LNCaP clone FGC (cell line): ENCODE measurements around the gene XRRA1.

Source experiments
- DNase-seq: peaks from one replicate; pipeline ENCODE4 v3.0.0-alpha.2; 2011; ENCODE audit warnings: low read depth
- H3K4me3 ChIP-seq: 2 replicates; pipeline ENCODE4 v1.5.1; 2011; ENCODE audit warnings: mild to moderate bottlenecking, low read depth, low read length, control low read depth
- TF ChIP-seq, protein P1 (sequence below): IDR thresholded peaks from 2 replicates; pipeline ENCODE4 v1.5.1; 2012; ENCODE audit warnings: mild to moderate bottlenecking; ENCODE audit not compliant: control insufficient read depth, insufficient read depth; ENCODE audit errors: extremely low read depth

Gene XRRA1

DNA sequence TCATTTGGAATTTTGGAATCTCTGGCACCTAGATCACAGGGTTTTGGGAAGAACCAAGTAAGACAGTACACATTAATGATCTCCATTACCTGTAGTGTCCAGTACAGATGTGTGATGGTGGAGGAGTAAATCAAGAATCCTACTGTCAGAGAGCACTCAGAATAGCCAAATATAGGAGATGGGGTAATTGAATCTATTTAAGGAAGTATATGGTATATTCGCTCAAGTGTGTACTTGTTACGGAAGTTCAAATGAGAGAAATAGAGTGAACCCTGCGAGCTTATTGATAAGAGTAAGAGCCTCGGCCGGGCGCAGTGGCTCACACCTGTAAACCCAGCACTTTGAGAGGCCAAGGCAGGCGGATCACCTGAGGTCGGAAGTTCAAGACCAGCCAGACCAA is 2.3 kb upstream of the XRRA1 start:
- TF ChIP-seq, protein P1, sequence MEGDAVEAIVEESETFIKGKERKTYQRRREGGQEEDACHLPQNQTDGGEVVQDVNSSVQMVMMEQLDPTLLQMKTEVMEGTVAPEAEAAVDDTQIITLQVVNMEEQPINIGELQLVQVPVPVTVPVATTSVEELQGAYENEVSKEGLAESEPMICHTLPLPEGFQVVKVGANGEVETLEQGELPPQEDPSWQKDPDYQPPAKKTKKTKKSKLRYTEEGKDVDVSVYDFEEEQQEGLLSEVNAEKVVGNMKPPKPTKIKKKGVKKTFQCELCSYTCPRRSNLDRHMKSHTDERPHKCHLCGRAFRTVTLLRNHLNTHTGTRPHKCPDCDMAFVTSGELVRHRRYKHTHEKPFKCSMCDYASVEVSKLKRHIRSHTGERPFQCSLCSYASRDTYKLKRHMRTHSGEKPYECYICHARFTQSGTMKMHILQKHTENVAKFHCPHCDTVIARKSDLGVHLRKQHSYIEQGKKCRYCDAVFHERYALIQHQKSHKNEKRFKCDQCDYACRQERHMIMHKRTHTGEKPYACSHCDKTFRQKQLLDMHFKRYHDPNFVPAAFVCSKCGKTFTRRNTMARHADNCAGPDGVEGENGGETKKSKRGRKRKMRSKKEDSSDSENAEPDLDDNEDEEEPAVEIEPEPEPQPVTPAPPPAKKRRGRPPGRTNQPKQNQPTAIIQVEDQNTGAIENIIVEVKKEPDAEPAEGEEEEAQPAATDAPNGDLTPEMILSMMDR = no peak
- DNase-seq = no peak
- no peak overlapping the region for H3K4me3 ChIP-seq

DNA sequence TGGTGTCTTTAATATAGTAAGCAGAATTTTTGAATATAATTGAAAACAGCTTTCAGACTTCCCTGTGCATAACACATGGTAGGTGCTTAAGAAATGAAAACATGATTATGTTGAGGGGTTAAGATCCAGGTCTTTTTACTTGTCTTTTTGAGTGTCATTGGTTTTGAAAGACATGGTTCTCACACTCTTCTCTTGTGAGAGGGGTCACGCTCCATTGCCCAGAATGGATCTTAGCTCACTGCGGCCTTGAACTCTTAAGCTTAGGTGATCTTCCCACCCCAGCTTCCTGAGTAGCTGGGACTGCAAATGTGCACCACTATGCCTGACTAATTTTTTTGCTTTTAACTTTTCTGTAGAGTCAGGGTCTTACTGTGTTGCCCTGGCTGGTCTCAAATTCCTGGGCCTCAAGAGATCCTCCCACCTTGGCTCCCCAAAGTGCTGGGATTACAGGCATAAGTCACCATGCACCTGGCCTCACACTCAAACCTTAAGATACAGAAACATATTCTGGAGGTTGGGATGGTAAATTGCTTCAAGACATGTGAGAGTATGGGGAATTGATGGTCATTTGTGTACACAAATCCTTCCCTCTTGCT is 1.6 kb upstream of the XRRA1 start:
- DNase-seq = no peak
- H3K4me3 ChIP-seq = peak overlapping the region; percentile 92
- TF ChIP-seq, protein P1 = no peak

DNA sequence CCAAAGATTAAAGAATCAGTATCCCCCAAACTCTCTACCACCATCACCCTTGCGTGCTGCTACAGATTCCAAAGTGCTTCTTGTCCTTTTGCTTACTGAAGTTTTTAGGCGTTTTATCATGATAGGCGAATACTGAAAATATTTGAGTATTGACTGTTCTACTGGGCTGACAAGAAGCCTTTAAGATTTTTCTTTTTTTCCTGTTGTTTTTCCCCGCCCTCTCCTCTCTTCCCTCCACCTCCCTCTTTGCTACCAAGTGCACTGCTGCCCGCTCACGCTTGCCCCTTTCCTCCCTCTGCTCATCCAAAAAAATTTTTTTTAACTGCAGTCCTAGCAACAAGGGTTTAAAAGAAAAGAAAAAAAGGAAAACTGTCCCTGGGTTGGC is 854 bp upstream of the XRRA1 start:
- TF ChIP-seq, protein P1 = no peak
- DNase-seq = no peak
- peak overlapping the region; percentile 92 for H3K4me3 ChIP-seq

DNA sequence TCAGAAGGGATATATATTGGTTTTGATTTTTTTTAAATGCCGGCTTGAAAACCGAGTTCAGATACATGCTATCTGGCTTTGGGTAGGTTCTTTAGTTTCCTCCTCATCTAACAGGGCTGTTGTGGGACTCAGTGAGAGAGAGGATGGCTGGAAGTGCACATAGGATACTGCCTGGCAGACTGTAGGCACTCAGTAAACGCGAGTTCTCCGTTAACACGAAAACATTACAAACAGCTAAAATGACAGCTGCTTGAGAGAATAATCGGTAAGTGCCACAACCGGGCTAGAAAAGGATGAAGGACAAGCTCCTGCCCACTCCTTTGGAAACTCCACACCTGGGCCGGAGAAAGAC is 369 bp downstream of the XRRA1 start:
- TF ChIP-seq, protein P1 = no peak
- peak overlapping the region; percentile 92 for H3K4me3 ChIP-seq
- DNase-seq = no peak

DNA sequence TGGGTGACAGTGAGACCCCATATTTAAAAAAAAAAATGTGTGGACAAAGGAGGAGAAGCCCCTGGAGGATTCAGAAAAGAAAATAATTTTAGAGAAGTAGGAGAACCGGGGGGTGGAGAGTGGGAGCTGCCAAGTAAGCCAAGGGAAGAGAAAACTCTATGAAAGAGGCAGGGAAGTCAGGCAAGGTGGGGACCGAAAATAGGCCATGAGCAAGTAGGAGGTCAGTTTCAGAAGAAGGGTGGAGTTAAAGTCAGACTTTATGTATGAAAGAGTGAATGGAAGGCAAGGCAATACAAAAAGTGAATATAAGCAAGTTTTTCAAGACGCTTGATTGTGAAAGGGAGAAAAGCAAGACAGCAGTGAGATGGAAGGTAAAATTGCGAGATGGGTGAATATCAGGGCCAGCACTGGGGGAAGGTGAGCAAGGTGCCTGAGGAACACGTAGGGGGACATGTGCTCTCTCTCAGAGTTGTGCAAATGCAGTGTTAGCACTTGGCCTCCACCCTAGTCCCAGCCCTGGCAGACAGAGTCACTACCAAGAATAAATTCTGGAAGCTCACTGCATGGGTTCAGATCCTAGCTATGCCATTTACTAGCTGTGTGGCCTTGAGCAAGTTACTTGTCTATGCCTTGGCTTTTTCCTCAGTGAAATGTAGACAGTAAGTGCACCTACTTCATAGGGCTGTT is 6.7 kb downstream of the XRRA1 start:
- no peak for DNase-seq
- H3K4me3 ChIP-seq = no peak overlapping the region
- TF ChIP-seq, protein P1 = no peak

DNA sequence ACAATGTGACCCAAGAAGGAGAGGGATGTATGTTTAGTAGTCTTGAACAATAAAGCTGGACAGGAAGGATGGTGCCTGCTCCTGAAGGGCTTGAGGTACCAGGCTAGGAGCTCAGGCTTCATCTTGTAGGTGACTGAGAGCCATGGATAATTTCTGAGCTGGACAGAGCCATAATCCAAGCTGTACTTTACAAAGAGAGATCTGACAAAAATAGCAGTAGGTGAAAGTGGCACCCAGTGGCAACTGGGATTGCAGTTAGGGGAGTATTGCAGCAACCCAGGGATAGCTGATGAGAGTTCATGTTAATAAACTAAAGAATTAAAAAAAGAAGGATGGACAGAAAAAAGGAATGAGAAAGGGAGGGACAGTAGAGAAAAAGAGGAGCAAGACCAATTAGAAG is 7.4 kb downstream of the XRRA1 start:
- TF ChIP-seq, protein P1 = no peak
- DNase-seq = no peak
- H3K4me3 ChIP-seq = no peak overlapping the region

DNA sequence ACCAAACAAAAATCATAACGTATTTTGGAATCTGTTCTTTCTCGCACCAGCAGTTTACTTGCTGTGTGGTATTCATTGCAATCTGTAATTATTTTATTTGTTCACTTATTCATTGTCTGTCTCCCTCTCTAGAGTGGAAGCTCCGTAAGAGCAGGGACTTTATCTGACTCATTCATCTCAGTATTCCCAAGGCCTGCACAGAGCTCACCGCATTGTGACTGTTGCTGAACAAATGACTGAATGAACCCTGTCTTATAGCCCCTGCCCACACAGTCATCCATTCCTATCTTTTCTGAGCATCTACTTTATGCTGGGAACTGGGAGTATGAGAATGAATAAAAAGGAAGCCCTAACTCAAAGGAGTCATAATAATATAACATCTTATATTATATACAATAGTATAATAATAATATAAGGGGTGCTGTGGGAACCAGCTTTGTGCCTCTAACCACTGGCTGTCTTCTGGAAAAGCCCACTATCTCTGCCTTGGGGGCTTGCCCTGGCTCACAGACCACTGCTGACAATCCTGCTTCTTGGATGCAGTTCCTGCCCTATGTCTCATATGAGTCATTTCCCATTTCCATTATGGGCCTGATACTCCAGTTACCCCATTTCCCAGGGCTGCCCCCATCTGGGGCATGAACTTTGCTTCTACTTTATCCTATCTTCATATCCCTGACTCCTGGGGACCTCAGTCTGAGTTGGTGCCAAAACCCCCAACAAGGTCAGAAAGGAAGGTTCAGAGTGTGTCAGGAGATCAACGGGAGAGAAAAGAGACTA is 11.0 kb downstream of the XRRA1 start:
- H3K4me3 ChIP-seq = no peak overlapping the region
- TF ChIP-seq, protein P1 = no peak
- no peak for DNase-seq
